D721Med (cell line): ENCODE results near the gene INPP5D.
"Not testable (repeated sequence)": the region's sequence is repeated elsewhere in the genome, so short reads cannot be mapped to it uniquely, and the experiment has no call there.

Experiments
- DNase-seq: peaks from one replicate; pipeline ENCODE4 v3.0.0; 2011; ENCODE audit warnings: low spot score; ENCODE audit not compliant: insufficient read length
- FAIRE-seq: peaks from 2 replicates; lab custom pipeline; 2011; peaks lifted over from hg19 to GRCh38; lab: Jason Lieb, UNC
- CTCF ChIP-seq: IDR thresholded peaks from 2 replicates; pipeline ENCODE4 v1.5.1; 2012; ENCODE audit warnings: mild to moderate bottlenecking, control low read depth; ENCODE audit not compliant: insufficient read depth; ENCODE audit errors: missing control alignments

The INPP5D gene

GRCh38 chr2:233119806-233120205 lies 59.7 kb downstream of the INPP5D start:
- FAIRE-seq (no peak), DNase-seq (no peak)
- no peak for TF ChIP-seq CTCF

GRCh38 chr2:233120459-233120858 lies 60.3 kb downstream of the INPP5D start:
- DNase-seq (no peak), FAIRE-seq (no peak)
- no peak for TF ChIP-seq CTCF

- DNase-seq (no peak), FAIRE-seq (no peak)
- TF ChIP-seq CTCF, result no peak
These were observed 61.7 kb downstream of the INPP5D start for GRCh38 chr2:233121856-233122255.

- no peak for TF ChIP-seq CTCF
- DNase-seq (no peak), FAIRE-seq (no peak)
These were observed 62.4 kb downstream of the INPP5D start for GRCh38 chr2:233122541-233122940.

- FAIRE-seq, DNase-seq: not testable (repeated sequence)
These were observed 63.4 kb downstream of the INPP5D start for GRCh38 chr2:233123576-233123975.

GRCh38 chr2:233124421-233125080 lies 64.4 kb downstream of the INPP5D start:
- no peak for TF ChIP-seq CTCF
- DNase-seq, result no peak
- no peak for FAIRE-seq

GRCh38 chr2:233125455-233126065 lies 65.4 kb downstream of the INPP5D start:
- no peak for TF ChIP-seq CTCF
- DNase-seq, result no peak
- FAIRE-seq, result no peak
